ENCODE results near the gene ADAMTS12. TPM values are rescaled to one million over a fixed set of nuclear protein-coding genes. Genes with fewer than 3 reads are reported as not detected.
A peak's percentile ranks its signal among the peaks of the same experiment; 100 is the strongest.

Gene ADAMTS12, protein sequence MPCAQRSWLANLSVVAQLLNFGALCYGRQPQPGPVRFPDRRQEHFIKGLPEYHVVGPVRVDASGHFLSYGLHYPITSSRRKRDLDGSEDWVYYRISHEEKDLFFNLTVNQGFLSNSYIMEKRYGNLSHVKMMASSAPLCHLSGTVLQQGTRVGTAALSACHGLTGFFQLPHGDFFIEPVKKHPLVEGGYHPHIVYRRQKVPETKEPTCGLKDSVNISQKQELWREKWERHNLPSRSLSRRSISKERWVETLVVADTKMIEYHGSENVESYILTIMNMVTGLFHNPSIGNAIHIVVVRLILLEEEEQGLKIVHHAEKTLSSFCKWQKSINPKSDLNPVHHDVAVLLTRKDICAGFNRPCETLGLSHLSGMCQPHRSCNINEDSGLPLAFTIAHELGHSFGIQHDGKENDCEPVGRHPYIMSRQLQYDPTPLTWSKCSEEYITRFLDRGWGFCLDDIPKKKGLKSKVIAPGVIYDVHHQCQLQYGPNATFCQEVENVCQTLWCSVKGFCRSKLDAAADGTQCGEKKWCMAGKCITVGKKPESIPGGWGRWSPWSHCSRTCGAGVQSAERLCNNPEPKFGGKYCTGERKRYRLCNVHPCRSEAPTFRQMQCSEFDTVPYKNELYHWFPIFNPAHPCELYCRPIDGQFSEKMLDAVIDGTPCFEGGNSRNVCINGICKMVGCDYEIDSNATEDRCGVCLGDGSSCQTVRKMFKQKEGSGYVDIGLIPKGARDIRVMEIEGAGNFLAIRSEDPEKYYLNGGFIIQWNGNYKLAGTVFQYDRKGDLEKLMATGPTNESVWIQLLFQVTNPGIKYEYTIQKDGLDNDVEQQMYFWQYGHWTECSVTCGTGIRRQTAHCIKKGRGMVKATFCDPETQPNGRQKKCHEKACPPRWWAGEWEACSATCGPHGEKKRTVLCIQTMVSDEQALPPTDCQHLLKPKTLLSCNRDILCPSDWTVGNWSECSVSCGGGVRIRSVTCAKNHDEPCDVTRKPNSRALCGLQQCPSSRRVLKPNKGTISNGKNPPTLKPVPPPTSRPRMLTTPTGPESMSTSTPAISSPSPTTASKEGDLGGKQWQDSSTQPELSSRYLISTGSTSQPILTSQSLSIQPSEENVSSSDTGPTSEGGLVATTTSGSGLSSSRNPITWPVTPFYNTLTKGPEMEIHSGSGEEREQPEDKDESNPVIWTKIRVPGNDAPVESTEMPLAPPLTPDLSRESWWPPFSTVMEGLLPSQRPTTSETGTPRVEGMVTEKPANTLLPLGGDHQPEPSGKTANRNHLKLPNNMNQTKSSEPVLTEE (N-terminal part only)
- total RNA-seq (not detected), polyA plus RNA-seq (not detected)

DNA sequence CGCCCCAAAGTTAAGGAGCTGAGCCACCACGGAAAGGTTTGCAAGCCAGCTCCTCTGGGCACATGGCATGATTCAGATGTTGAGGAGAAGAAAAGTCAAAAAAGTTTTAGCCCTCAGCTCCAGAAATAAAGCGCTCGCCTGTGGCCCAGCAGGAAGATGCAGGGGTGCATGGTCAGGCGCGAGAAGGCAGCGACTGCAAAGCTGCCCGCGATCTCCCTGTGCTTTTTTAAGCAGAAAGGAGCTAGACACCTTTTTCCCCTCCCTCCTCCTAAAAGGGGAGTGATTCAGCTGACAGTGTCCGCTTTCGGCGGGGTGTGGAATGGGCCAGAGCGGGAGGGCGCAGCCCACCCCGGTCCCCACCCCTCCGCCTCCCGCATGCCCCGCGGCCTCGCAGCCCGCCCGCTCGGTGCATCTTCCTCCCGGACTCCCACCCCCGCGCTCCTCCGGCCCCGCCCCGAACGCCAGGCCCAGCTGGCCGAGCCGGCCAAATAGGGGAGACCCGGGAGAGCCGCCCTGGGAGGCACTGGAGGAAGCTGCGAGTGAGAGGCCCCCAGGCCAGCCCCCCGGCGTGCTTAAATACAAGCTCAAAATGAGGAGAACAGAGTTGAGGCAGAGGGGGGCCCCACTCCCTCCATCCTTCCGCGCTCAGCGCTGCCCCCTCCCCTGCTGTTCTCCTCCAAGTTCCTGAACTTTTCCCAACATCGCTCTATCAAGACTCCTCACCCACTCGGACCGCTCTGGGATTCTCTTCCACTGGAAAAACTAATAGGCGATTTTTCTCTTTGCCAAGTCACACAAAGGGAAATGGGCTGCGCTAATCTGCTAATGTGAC is at the start of gene ADAMTS12:
Gene ADAMTS12, minus strand, starts transcription at position 203 of the 832 bp plus-strand sequence. Its CDS starts 134 bp downstream, at position 69.
- CTCF ChIA-PET, result no interaction called here
- no peak within 1 kb of the TSS for H3K27ac Mint-ChIP-seq
- no peaks in the 10 kb centered on the region for H3K36me3 Mint-ChIP-seq
- H3K9me3 ChIP-seq (ENCODE audit: low read length), result no peaks in the 10 kb centered on the region
- peaks cover 23 to 70% of the 10 kb centered on the region in 2 donors for H3K27me3 Mint-ChIP-seq
- H3K4me3 Mint-ChIP-seq, result peak within 1 kb of the TSS in 2 of 7 donors; percentile 10 to 51
- POLR2A ChIA-PET, result no interaction called here
- H3K27me3 ChIP-seq (ENCODE audit: insufficient read depth, low read length, poor library complexity, severe bottlenecking), result peaks cover 5% of the 10 kb centered on the region
- H3K4me1 Mint-ChIP-seq, result peaks cover 0 to 10% (median 1%) of the 10 kb centered on the region in 3 donors
- no peaks in the 10 kb centered on the region for H3K36me3 ChIP-seq (ENCODE audit: insufficient read depth, low read length)
- no peaks in the 10 kb centered on the region for H3K4me1 ChIP-seq (ENCODE audit: insufficient read depth, low read length)
- no peak within 1 kb of the TSS for H3K4me3 ChIP-seq (ENCODE audit: low read length)
- no peak within 1 kb of the TSS for H3K27ac ChIP-seq (ENCODE audit: low read depth, low read length)
- no peak for DNase-seq
- peaks cover 0 to 2% (median 0%) of the 10 kb centered on the region in 5 donors for H3K9me3 Mint-ChIP-seq

DNA sequence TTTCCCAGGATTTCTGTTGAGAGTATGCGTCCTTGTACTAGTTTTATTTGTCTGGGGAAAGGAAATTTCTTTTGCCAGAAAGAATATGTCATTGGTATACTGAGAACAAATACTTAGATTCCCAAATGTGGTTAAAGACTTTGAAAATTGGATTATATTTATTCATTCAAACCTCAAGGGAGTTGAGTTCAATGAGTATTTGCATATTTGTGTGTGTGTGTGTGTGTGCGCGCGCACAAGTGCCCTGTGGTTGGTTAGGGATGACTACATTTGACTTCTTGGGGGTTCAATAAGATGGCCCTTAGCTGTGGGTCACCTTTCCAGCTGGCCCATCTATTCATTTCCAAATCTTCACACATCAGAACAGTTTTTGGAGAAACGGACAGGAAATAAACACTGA is 49.3 kb upstream of the ADAMTS12 start:
- no peaks in the 10 kb centered on the region for H3K4me1 ChIP-seq (ENCODE audit: insufficient read depth, low read length)
- H3K4me3 Mint-ChIP-seq, result no peak overlapping the region
- peaks cover 0 to 5% (median 0%) of the 10 kb centered on the region in 3 donors for H3K4me1 Mint-ChIP-seq
- peaks cover 21 to 68% of the 10 kb centered on the region in 2 donors for H3K27me3 Mint-ChIP-seq
- POLR2A ChIA-PET, result no interaction called here
- H3K36me3 Mint-ChIP-seq, result no peaks in the 10 kb centered on the region
- H3K27ac ChIP-seq (ENCODE audit: low read depth, low read length), result no peak overlapping the region
- no peak for DNase-seq
- H3K4me3 ChIP-seq (ENCODE audit: low read length), result no peak overlapping the region
- H3K27ac Mint-ChIP-seq, result no peak overlapping the region
- CTCF ChIA-PET, result no interaction called here
- no peaks in the 10 kb centered on the region for H3K9me3 ChIP-seq (ENCODE audit: low read length)
- peaks cover 14% of the 10 kb centered on the region for H3K27me3 ChIP-seq (ENCODE audit: insufficient read depth, low read length, poor library complexity, severe bottlenecking)
- no peaks in the 10 kb centered on the region for H3K36me3 ChIP-seq (ENCODE audit: insufficient read depth, low read length)
- H3K9me3 Mint-ChIP-seq, result peaks cover 0 to 1% (median 0%) of the 10 kb centered on the region in 5 donors

DNA sequence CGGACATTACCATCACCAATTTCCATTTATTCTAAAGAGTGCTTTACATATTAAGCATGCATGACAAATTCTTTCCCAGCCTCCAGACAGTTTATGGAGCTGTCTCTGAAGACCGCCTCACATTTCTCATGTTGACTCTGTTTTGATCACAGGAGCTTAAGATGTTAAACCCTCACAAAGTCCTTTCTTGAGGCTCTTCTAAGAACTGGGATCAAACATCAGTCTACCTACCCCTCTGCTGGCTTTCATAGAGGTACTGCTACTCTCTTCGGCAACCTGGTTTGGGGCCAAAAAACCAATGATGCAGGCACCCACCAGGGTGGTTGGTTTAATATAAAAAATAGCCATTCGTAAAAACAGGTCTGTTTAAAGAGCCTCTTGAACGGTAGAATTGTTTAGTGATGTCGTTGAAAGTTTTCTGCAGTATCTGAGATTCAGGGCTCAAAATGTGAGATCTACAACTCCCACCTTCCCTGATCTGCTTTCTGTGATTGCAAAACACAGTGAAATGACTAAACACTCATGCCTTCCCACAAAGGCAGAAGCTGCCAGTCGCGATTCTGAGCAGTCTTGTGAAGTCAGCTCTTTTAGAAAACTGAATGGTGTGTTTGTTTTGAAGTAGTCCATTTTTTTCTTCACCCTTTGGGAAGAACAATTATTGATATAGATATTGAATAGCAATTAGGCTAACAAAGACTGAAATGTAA is 47.9 kb upstream of the ADAMTS12 start:
- Histone ChIP-seq H3K27me3 (ENCODE audit: insufficient read depth, low read length, poor library complexity, severe bottlenecking) (peaks cover 26% of the 10 kb centered on the region), H3K9me3 (ENCODE audit: low read length) (no peaks in the 10 kb centered on the region), H3K4me1 (ENCODE audit: insufficient read depth, low read length) (no peaks in the 10 kb centered on the region), H3K36me3 (ENCODE audit: insufficient read depth, low read length) (no peaks in the 10 kb centered on the region), H3K4me3 (ENCODE audit: low read length) (no peak overlapping the region), H3K27ac (ENCODE audit: low read depth, low read length) (no peak overlapping the region)
- Mint-ChIP-seq H3K4me1 (peaks cover 0 to 5% (median 0%) of the 10 kb centered on the region in 3 donors), H3K9me3 (peaks cover 0 to 1% (median 0%) of the 10 kb centered on the region in 5 donors), H3K27ac (no peak overlapping the region), H3K4me3 (no peak overlapping the region), H3K27me3 (peaks cover 21 to 75% of the 10 kb centered on the region in 2 donors), H3K36me3 (no peaks in the 10 kb centered on the region)
- ChIA-PET CTCF (no interaction called here), POLR2A (no interaction called here)
- DNase-seq, result no peak

DNA sequence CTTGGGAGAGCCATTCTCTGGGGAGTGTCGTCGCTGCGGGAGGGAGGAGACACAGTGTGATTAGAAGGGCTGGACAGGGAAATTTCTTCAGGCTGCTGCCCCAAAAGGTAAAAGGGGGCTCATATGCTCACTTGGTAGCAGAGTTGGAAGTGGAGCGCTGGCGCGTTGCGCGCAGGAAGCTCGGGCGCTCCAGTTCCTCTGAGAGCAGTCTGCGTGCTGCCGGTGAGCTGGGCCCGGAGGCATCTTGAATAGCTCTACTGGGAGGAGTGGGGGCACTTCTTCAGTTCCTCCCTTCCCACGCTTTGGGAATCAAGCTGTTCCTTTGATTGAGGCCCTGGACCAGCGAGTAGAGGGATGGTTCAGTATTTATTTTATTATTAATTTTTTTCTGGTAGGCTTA is 47.1 kb upstream of the ADAMTS12 start:
- ChIA-PET POLR2A (no interaction called here), CTCF (no interaction called here)
- Mint-ChIP-seq H3K4me3 (no peak overlapping the region), H3K4me1 (peaks cover 0 to 5% (median 0%) of the 10 kb centered on the region in 3 donors), H3K27me3 (peaks cover 21 to 73% of the 10 kb centered on the region in 2 donors), H3K9me3 (peaks cover 0 to 1% (median 0%) of the 10 kb centered on the region in 5 donors), H3K27ac (no peak overlapping the region), H3K36me3 (no peaks in the 10 kb centered on the region)
- Histone ChIP-seq H3K4me1 (ENCODE audit: insufficient read depth, low read length) (no peaks in the 10 kb centered on the region), H3K36me3 (ENCODE audit: insufficient read depth, low read length) (no peaks in the 10 kb centered on the region), H3K27me3 (ENCODE audit: insufficient read depth, low read length, poor library complexity, severe bottlenecking) (peaks cover 26% of the 10 kb centered on the region), H3K9me3 (ENCODE audit: low read length) (no peaks in the 10 kb centered on the region), H3K27ac (ENCODE audit: low read depth, low read length) (no peak overlapping the region), H3K4me3 (ENCODE audit: low read length) (no peak overlapping the region)
- DNase-seq, result no peak

DNA sequence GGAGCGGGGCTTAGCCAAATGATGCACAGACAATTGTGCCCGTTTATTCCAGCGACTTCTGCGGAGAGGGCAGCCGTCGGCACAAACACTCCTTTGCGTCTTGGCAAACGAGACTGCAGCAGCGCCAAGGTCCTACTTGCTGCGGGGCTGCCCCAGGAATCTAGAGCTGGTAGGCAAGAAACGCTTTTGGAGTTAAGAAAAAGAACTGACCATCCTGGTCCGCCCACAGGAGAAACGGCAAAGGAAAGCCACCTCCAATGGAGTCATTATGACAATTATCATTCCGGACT is 46.7 kb upstream of the ADAMTS12 start:
- no peak overlapping the region for H3K4me3 Mint-ChIP-seq
- H3K9me3 Mint-ChIP-seq, result peaks cover 0 to 1% (median 0%) of the 10 kb centered on the region in 5 donors
- H3K36me3 Mint-ChIP-seq, result no peaks in the 10 kb centered on the region

DNA sequence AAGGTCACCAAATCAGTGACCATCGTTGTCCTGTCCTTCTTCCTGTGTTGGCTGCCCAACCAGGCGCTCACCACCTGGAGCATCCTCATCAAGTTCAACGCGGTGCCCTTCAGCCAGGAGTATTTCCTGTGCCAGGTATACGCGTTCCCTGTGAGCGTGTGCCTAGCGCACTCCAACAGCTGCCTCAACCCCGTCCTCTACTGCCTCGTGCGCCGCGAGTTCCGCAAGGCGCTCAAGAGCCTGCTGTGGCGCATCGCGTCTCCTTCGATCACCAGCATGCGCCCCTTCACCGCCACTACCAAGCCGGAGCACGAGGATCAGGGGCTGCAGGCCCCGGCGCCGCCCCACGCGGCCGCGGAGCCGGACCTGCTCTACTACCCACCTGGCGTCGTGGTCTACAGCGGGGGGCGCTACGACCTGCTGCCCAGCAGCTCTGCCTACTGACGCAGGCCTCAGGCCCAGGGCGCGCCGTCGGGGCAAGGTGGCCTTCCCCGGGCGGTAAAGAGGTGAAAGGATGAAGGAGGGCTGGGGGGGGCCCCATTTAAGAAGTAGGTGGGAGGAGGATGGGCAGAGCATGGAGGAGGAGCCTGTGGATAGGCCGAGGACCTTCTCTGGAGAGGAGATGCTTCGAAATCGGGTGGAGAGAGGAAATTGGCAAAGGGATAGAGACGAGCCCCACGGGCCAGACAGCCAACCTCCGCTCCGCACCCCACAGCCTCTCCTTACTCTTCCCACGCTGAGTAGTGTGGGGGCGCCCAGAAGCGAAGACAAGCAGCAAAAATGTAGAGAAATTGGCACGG is 46.1 kb upstream of the ADAMTS12 start:
- POLR2A ChIA-PET, result no interaction called here
- Histone ChIP-seq H3K4me3 (ENCODE audit: low read length) (no peak overlapping the region), H3K27ac (ENCODE audit: low read depth, low read length) (no peak overlapping the region), H3K9me3 (ENCODE audit: low read length) (no peaks in the 10 kb centered on the region), H3K27me3 (ENCODE audit: insufficient read depth, low read length, poor library complexity, severe bottlenecking) (peaks cover 26% of the 10 kb centered on the region), H3K36me3 (ENCODE audit: insufficient read depth, low read length) (no peaks in the 10 kb centered on the region), H3K4me1 (ENCODE audit: insufficient read depth, low read length) (no peaks in the 10 kb centered on the region)
- H3K27me3 Mint-ChIP-seq, result peaks cover 21 to 66% of the 10 kb centered on the region in 2 donors
- H3K27ac Mint-ChIP-seq, result no peak overlapping the region
- no peak overlapping the region for H3K4me3 Mint-ChIP-seq
- CTCF ChIA-PET, result no interaction called here
- DNase-seq, result no peak
- H3K36me3 Mint-ChIP-seq, result no peaks in the 10 kb centered on the region
- peaks cover 0 to 1% (median 0%) of the 10 kb centered on the region in 5 donors for H3K9me3 Mint-ChIP-seq
- peaks cover 0 to 5% (median 0%) of the 10 kb centered on the region in 3 donors for H3K4me1 Mint-ChIP-seq

More for the DNA sequence above, 46.7 kb upstream of the ADAMTS12 start:
- ChIA-PET POLR2A (no interaction called here), CTCF (no interaction called here)
- Mint-ChIP-seq H3K27ac (no peak overlapping the region), H3K4me1 (peaks cover 0 to 5% (median 0%) of the 10 kb centered on the region in 3 donors), H3K27me3 (peaks cover 21 to 69% of the 10 kb centered on the region in 2 donors)
- no peak for DNase-seq
- no peaks in the 10 kb centered on the region for H3K36me3 ChIP-seq (ENCODE audit: insufficient read depth, low read length)
- H3K27ac ChIP-seq (ENCODE audit: low read depth, low read length), result no peak overlapping the region
- H3K9me3 ChIP-seq (ENCODE audit: low read length), result no peaks in the 10 kb centered on the region
- H3K4me1 ChIP-seq (ENCODE audit: insufficient read depth, low read length), result no peaks in the 10 kb centered on the region
- no peak overlapping the region for H3K4me3 ChIP-seq (ENCODE audit: low read length)
- H3K27me3 ChIP-seq (ENCODE audit: insufficient read depth, low read length, poor library complexity, severe bottlenecking), result peaks cover 26% of the 10 kb centered on the region
